ENCODE data around the gene LASP1. TPM values are rescaled to one million over a fixed set of nuclear protein-coding genes. Genes with fewer than 3 reads are reported as not detected.

Gene LASP1
- polyA plus RNA-seq, 1 experiment = 321 TPM

DNA sequence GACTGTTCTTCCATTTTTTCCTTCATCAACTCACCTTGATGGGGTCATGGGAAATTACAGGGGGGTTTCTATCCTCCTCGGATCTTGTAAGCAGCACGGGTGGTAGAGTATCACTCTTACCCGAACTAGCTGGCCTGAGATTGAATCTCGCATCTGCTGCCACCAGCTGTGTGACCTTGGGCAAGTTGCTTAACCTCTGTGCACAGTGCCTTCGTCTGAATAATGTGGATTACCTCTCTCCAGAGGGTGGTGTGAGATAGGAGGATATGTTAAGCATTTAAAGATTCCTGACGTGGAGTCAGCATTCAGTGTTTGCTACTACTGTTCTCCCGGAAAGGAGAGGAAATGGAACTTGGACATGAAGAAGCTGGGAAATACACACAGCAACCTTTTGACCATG, 24.4 kb downstream of the LASP1 start:
- TF ChIP-seq, protein P1, sequence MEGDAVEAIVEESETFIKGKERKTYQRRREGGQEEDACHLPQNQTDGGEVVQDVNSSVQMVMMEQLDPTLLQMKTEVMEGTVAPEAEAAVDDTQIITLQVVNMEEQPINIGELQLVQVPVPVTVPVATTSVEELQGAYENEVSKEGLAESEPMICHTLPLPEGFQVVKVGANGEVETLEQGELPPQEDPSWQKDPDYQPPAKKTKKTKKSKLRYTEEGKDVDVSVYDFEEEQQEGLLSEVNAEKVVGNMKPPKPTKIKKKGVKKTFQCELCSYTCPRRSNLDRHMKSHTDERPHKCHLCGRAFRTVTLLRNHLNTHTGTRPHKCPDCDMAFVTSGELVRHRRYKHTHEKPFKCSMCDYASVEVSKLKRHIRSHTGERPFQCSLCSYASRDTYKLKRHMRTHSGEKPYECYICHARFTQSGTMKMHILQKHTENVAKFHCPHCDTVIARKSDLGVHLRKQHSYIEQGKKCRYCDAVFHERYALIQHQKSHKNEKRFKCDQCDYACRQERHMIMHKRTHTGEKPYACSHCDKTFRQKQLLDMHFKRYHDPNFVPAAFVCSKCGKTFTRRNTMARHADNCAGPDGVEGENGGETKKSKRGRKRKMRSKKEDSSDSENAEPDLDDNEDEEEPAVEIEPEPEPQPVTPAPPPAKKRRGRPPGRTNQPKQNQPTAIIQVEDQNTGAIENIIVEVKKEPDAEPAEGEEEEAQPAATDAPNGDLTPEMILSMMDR (IDR thresholded peaks at IDR 0.05; ENCODE audit: insufficient read depth, low read depth, low read length) = no peak
- peaks cover 76% of the 10 kb centered on the region for H3K36me3 ChIP-seq (ENCODE audit: control insufficient read depth, insufficient read depth, low read length)
- ChIA-PET CTCF (interaction anchor here (0.6 kb wide), 2 partner anchors 124 to 259 kb away, joined by 3 read pairs; no protein-coding TSS in a partner anchor), POLR2A (no interaction called here)
- H3K4me3 ChIP-seq (ENCODE audit: low read depth, low read length) = no peak overlapping the region
- DNase-seq (ENCODE audit: low read depth) = no peak
- no peaks in the 10 kb centered on the region for H3K27me3 ChIP-seq (ENCODE audit: control insufficient read depth, insufficient read depth, low read length)

DNA sequence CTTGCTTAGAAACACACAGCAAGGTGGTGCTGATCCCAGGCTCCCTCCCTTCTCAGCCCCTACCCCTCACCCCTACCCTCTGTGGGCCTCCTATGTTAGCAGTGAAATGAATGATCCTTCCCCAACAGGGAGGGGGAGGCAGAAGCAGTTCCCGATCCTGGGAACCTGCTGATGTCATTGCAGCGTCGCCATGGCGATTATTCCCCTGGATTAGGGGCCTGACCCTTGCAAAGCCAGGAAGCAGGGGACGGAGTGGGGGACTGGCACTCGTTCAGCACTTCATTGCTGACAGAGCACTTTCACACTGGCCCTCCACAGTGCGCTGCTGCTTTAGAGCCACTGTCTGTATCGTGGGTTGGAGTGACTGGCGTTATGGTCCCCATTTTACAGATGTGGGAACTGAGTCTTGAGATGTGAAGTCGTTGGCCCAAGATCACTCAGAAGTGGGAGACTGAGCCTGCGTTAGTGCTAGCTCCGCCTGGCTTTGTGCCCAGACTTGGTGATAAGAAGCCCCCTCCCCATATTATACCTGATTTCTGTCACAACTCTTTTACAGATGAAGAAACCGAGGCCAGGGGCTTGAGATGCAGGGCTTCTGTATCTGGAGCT, 26.6 kb downstream of the LASP1 start:
- DNase-seq (ENCODE audit: low read depth) = no peak
- ChIA-PET POLR2A (no interaction called here), CTCF (no interaction called here)
- TF ChIP-seq, protein P1 (IDR thresholded peaks at IDR 0.05; ENCODE audit: insufficient read depth, low read depth, low read length) = no peak
- Histone ChIP-seq H3K27me3 (ENCODE audit: control insufficient read depth, insufficient read depth, low read length) (no peaks in the 10 kb centered on the region), H3K4me3 (ENCODE audit: low read depth, low read length) (no peak overlapping the region), H3K36me3 (ENCODE audit: control insufficient read depth, insufficient read depth, low read length) (peaks cover 65% of the 10 kb centered on the region)

DNA sequence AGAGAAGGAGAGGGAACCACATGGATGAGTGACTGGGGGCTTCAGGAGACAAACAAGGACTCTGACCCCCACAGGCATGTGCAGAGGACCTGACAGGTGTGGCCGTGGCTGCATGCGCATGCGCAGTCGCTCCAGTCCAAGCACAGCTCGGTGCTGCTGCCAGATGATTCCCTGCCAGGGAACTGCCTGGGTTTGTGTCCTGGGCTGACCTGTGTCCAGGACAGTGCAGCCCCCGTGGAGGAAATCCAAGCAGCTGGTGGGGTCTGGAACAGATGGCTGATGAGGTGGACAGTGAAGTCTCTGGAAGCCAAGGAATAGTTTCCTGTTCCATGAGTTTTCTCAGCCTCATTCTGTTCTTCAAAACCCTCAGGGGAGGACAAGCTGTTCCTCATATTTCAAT, 27.3 kb downstream of the LASP1 start:
- Histone ChIP-seq H3K36me3 (ENCODE audit: control insufficient read depth, insufficient read depth, low read length) (peaks cover 60% of the 10 kb centered on the region), H3K4me3 (ENCODE audit: low read depth, low read length) (no peak overlapping the region), H3K27me3 (ENCODE audit: control insufficient read depth, insufficient read depth, low read length) (no peaks in the 10 kb centered on the region)
- POLR2A ChIA-PET = no interaction called here
- TF ChIP-seq, protein P1 (IDR thresholded peaks at IDR 0.05; ENCODE audit: insufficient read depth, low read depth, low read length) = no peak
- CTCF ChIA-PET = interaction anchor here (1.2 to 1.3 kb wide), 2 partner anchors 26 to 86 kb away, joined by 3 read pairs; no protein-coding TSS in a partner anchor
- no peak for DNase-seq (ENCODE audit: low read depth)

DNA sequence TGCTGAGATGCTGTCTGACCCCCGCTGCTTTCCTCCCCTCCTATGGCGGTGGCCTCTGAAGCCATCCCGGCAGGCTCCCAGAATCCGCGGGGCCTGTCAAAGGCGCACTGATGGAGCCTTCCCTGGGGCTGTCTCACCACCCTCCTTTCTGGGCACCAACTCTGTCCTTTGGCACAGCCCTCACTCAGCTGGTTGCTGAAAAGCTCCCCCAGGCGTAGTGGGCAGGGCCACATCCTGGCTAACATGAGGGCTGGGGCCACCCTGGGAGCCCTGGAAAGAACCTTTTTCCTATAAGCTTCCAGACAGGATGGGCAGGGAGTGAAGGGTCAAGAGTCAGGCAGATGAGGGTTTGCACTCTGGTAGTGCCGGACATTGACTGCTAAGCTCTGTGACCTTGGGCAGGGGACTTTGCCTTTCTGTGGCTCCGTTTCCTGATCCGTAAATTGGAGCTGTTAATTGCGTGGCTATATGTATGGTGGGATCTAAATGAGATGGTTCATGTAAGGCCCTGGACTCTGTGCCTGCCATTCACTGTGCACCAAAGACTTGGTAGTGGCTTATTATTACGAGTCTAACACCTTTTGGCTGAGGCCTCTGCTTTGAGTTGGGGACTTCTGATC, 27.9 kb downstream of the LASP1 start:
- Histone ChIP-seq H3K4me3 (ENCODE audit: low read depth, low read length) (no peak overlapping the region), H3K27me3 (ENCODE audit: control insufficient read depth, insufficient read depth, low read length) (no peaks in the 10 kb centered on the region), H3K36me3 (ENCODE audit: control insufficient read depth, insufficient read depth, low read length) (peaks cover 55% of the 10 kb centered on the region)
- ChIA-PET CTCF (interaction anchor here (1.2 to 1.3 kb wide), 2 partner anchors 26 to 85 kb away, joined by 3 read pairs; no protein-coding TSS in a partner anchor), POLR2A (no interaction called here)
- TF ChIP-seq, protein P1 (IDR thresholded peaks at IDR 0.05; ENCODE audit: insufficient read depth, low read depth, low read length) = no peak
- DNase-seq (ENCODE audit: low read depth) = no peak

DNA sequence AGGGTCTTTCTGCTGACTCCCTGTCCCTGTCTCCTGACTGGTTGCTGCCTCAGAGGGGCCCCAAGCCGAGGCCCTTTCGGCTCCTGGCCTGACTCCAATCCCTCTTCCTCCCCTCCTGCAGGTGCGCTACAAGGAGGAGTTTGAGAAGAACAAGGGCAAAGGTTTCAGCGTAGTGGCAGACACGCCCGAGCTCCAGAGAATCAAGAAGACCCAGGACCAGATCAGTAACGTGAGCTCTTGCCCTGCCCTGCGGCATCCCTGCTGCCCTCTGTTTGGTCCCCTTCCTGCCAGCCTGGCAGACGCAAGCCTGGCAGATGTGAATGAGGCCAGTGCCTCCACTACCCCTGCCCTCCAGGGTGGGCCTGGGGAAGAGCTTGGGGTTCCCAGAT, 28.4 kb downstream of the LASP1 start:
- ChIA-PET POLR2A (no interaction called here), CTCF (interaction anchor here (1.2 to 1.3 kb wide), 2 partner anchors 25 to 85 kb away, joined by 3 read pairs; no protein-coding TSS in a partner anchor)
- Histone ChIP-seq H3K4me3 (ENCODE audit: low read depth, low read length) (no peak overlapping the region), H3K36me3 (ENCODE audit: control insufficient read depth, insufficient read depth, low read length) (peaks cover 52% of the 10 kb centered on the region), H3K27me3 (ENCODE audit: control insufficient read depth, insufficient read depth, low read length) (no peaks in the 10 kb centered on the region)
- TF ChIP-seq, protein P1 (IDR thresholded peaks at IDR 0.05; ENCODE audit: insufficient read depth, low read depth, low read length) = no peak
- DNase-seq (ENCODE audit: low read depth) = no peak
